Measurements from ENCODE around the gene ATP13A4.
A peak's percentile ranks its signal among the peaks of the same experiment; 100 is the strongest.

Gene ATP13A4

GRCh38 chr3:193554811-193555210 lies at the start of gene ATP13A4:
ATP13A4 (minus strand) TSS chr3:193554895; CDS start chr3:193554799, 96 bp downstream.
- no peak for DNase-seq

GRCh38 chr3:193599393-193599792 lies 44.7 kb upstream of the ATP13A4 start:
- no peak for DNase-seq

GRCh38 chr3:193598202-193598601 lies 43.5 kb upstream of the ATP13A4 start:
- no peak for DNase-seq

GRCh38 chr3:193595939-193596487 lies 41.3 kb upstream of the ATP13A4 start:
- DNase-seq: no peak

- DNase-seq: no peak
These were observed 40.4 kb upstream of the ATP13A4 start for GRCh38 chr3:193594946-193595689.

GRCh38 chr3:193593668-193594030 lies 39.0 kb upstream of the ATP13A4 start:
- peak; percentile 21 for DNase-seq

GRCh38 chr3:193592841-193593667 lies 38.4 kb upstream of the ATP13A4 start, which contains the start of gene OPA1:
OPA1 (plus strand) TSS chr3:193593208; CDS start chr3:193593378, 170 bp downstream.
- DNase-seq: peak; percentile 91

- DNase-seq: no peak
These were observed 35.6 kb upstream of the ATP13A4 start for GRCh38 chr3:193590088-193590856.

GRCh38 chr3:193589616-193590015 lies 34.9 kb upstream of the ATP13A4 start:
- DNase-seq: no peak

- DNase-seq: no peak
These were observed 34.4 kb upstream of the ATP13A4 start for GRCh38 chr3:193589129-193589528.

- no peak for DNase-seq
These were observed 31.8 kb upstream of the ATP13A4 start for GRCh38 chr3:193586526-193586925.

- no peak for DNase-seq
These were observed 30.8 kb upstream of the ATP13A4 start for GRCh38 chr3:193585530-193585929.

- DNase-seq: no peak
These were observed 19.9 kb upstream of the ATP13A4 start for GRCh38 chr3:193574488-193575070.

- no peak for DNase-seq
These were observed 18.9 kb upstream of the ATP13A4 start for GRCh38 chr3:193573403-193574191.

- DNase-seq: peak; percentile 49
These were observed 17.8 kb upstream of the ATP13A4 start for GRCh38 chr3:193572426-193572908.

- DNase-seq: no peak
These were observed 14.4 kb upstream of the ATP13A4 start for GRCh38 chr3:193569119-193569518.

GRCh38 chr3:193564012-193564411 lies 9.3 kb upstream of the ATP13A4 start:
- DNase-seq: no peak

- DNase-seq: no peak
These were observed 8.7 kb upstream of the ATP13A4 start for GRCh38 chr3:193563426-193563825.

GRCh38 chr3:193560870-193561269 lies 6.2 kb upstream of the ATP13A4 start:
- no peak for DNase-seq

GRCh38 chr3:193560091-193560490 lies 5.4 kb upstream of the ATP13A4 start:
- DNase-seq: no peak

- DNase-seq: no peak
These were observed 4.4 kb upstream of the ATP13A4 start for GRCh38 chr3:193559100-193559499.

GRCh38 chr3:193556841-193557240 lies 2.1 kb upstream of the ATP13A4 start:
- no peak for DNase-seq

Measured in CD4-positive, alpha-beta T cell treated with Interleukin-4 for 4 hours (primary cell).